Measurements from ENCODE around the gene ENC1.

- TF ChIP-seq GATA2 (IDR thresholded peaks at IDR 0.05; ENCODE audit: low read depth, low read length), result no peak
- TF ChIP-seq GATA3 (IDR thresholded peaks at IDR 0.05; ENCODE audit: low read depth, low read length), result no peak
Observed at GRCh38 chr5:74652576-74652975, 12.0 kb upstream of the ENC1 start.
